GM18517 (cell line): ENCODE measurements around the gene PHC3.
A peak's percentile ranks its signal among the peaks of the same experiment; 100 is the strongest.
"Not testable (repeated sequence)": the region's sequence is repeated elsewhere in the genome, so short reads cannot be mapped to it uniquely, and the experiment has no call there.

Source experiments
- ATAC-seq: cut with Tn5 transposase; IDR thresholded peaks from one replicate; pipeline ENCODE4 v1.9.1; 2021; ENCODE audit warnings: mild to moderate bottlenecking, moderate library complexity; ENCODE audit not compliant: unreplicated experiment

The PHC3 gene

DNA sequence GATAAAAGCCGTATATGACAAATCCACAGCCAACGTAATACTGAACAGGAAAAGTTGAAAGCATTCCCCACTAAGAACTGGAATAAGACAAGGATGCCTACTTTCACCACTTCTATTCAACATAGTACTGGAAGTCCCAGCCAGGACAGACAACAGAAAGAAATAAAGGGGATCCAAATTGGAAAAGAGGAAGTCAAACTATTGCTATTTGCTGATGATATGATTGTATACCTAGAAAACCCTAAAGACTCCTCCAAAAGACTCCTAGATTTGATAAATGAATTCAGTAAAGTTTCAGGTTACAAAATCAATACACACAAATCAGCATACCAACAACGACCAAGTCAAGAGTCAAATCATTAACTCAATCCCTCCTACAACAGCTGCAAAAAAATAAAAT, 14.2 kb upstream of the PHC3 start:
- ATAC-seq: not testable (repeated sequence)

DNA sequence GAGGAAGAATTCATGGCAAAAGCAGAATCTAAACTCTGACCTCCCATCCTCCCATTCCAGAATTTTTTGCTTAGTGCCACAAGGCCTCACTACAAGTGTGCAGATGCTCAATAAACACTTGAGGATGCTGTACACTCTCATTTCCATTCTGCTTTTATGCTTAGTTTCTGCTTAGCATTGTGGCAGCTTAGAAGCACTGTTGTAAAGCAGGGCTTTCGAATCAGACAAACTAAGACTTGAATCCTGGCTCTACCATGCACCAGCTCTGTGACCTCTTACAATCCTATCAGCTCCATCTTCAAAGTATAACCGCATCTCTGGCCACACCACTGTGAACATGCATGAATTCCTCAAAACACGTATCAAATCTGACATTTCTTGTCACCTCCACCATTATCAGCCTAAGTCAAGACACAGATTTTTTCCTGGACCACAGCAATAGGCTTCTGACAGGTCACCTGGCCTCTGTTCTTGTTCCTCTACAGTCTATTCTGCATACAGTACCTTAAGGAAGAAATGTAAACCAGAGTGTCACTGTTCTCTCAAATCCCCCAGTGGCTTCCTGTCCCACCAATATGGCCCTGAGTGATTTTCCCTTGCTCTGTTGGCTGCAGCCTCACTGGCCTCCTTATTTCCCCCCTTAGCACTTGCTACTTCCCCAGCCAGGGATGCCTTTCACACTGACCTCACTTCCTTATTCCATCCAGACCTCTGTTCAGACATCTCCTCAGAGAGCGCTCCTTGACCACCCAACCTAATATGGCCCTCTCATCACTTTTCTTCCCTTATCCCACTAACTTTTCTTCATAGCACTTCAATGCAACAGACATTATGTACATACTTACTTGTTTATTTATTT, 8.1 kb upstream of the PHC3 start:
- ATAC-seq: peak; percentile 17

- ATAC-seq: peak; percentile 31
Measured at GRCh38 chr3:170180079-170180907, 1.2 kb downstream of the PHC3 start.

GRCh38 chr3:170179432-170179831, 2.1 kb downstream of the PHC3 start:
- no peak for ATAC-seq

DNA sequence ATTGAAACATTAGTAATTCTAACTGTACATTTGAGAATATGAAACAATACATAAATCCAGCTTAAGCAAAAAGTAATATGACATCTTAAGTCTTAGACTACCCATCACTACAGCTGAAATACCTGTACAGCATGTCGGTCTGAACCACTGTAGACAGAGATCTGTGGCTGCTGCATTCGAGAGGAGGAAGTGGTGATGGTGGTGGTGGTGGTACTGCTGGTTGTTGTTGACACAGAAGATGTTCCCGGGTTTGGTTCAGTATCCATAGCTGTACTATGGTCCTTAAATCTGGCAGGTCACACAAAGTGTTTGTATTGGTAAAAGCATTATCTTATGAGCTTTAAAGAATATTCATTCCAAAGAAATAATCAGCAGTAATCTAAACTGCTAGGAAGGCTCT, 2.9 kb downstream of the PHC3 start:
- no peak for ATAC-seq

- peak; percentile 90 for ATAC-seq
Measured at GRCh38 chr3:170171563-170171962, 10.0 kb downstream of the PHC3 start.

DNA sequence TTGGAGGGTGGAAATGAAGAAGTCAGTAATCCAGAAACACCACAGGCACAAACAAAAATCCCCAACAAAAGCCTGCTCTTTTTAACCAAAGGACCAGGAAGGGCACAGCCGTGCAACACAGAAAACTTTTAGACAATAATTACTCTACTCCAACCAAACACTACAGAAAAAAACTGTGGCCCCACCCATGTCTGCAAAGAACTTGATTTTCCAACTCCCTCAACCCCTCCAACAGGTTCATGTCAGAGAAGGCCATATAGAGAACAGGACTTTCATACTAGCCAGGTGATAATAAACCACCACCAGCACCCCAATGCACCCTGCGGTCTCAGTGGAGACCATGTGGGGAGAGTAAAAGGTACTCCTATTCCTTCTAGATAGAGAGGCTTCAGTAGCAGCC, 16.8 kb downstream of the PHC3 start:
- ATAC-seq: no peak

DNA sequence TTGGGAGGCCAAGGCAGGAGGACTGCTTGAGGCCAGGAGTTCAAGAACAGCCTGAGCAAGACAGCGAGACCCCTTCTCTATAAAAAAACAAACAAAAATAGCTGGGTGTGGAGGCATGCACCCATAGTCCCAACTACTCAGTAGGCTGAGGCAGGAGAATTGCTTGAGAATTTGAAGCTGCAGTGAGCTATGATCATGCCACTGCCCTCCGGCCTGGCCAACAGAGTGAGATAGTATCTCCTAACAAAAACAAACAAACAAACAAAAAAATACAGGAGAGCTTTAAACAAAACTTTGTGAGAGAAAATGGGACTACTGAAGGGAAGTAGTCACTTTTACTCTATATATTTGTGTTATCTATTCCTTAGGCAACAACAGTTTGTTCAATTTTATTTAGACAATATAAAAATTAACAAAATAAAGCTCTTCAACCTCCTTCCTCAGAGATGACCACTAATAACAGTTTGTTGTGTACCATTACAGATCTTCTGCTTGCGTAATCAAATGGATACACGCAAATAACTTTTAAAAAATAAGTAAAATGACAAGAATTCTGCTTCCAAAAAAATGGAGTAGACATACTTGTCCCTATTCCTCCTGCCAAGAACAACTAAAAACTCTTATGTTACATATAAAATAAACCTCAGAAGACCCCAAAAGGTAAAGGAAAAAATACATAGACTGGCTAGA, 17.4 kb downstream of the PHC3 start:
- ATAC-seq: no peak

DNA sequence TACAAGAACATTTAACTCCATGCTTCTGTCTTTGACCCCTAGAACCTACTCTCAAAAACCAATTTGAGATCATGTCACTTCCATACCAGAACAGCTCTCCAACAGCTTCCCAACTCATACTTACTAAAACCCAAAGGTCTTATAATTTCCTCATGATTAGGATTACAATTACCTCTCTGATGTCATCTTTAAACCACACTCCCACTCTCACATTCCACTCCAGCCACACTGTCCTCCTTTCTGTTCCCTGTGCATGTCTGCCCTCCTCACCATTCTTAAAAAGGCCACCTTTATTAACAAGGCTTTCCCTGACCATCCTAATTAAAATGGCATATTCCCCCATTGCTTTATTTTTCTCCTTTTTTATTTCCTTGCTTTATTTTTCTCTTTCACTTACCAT, 18.9 kb downstream of the PHC3 start:
- ATAC-seq: no peak

GRCh38 chr3:170162052-170162451, 19.5 kb downstream of the PHC3 start:
- no peak for ATAC-seq

- no peak for ATAC-seq
Measured at GRCh38 chr3:170159933-170160332, 21.6 kb downstream of the PHC3 start.

GRCh38 chr3:170159459-170159858, 22.1 kb downstream of the PHC3 start:
- peak; percentile 49 for ATAC-seq

GRCh38 chr3:170155604-170156003, 25.9 kb downstream of the PHC3 start:
- ATAC-seq: no peak

GRCh38 chr3:170154569-170155143, 26.9 kb downstream of the PHC3 start:
- ATAC-seq: peak; percentile 95

- ATAC-seq: peak; percentile 14
Measured at GRCh38 chr3:170154084-170154483, 27.4 kb downstream of the PHC3 start.

- ATAC-seq: no peak
Measured at GRCh38 chr3:170151536-170151935, 30.0 kb downstream of the PHC3 start.

DNA sequence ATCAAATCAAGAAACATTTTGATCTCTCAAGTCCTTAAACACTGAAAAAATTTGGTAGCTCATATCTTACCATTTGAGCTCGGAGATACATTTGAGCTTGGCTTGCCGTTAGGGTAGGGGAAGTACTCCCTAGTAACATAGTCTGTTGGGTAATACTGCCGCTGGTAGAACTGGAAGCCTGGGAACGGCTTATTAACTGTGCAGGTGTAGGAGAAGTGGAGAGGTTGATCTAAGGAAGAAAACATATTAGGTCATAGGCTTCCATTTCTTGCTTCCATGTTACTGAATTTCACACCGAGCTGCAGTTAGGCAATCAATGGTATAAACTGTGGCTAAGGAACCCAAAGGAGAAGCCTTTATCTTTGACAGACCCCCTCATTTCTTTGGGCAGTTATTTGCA, 32.5 kb downstream of the PHC3 start:
- ATAC-seq: no peak

- ATAC-seq: no peak
Measured at GRCh38 chr3:170145278-170145677, 36.3 kb downstream of the PHC3 start.

GRCh38 chr3:170144437-170144843, 37.1 kb downstream of the PHC3 start:
- peak; percentile 97 for ATAC-seq

DNA sequence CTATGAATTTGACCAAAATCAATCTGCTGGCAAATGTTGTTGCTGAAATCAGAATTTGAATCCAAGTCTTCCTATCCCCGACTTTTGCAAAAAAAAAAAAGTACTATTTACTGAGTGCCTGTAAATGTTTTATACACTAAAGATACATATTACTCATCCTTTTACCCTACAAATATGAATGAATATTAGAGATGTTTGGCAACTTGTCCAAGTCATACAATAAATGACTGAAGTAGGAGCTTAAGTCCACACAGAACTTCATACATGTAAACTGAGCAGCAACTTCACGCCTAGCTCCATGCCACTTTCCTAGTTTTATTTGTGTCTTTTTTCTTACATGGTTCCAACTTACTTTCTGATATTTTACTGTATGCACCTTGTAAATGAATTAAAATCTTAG, 39.2 kb downstream of the PHC3 start:
- ATAC-seq: no peak

DNA sequence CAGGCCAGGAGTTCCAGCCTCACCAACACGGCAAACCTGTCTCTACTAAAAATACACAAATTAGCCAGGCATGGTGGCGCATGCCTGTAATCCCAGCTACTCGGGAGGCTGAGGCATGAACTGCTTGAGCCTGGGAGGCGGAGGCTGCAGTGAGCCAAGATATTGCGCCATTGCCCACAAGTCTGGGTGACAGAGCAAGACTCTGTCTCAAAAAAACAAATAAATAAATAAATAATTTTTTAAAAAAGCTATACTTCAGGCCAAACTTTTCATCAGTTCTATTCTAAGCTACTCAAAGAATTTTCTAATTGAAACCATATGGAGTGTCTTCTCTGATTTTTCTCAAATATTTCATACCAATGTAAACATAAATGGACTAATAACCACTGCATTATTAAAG, 43.5 kb downstream of the PHC3 start:
- ATAC-seq: no peak
